ENCODE results near the gene MICAL3. TPM values are rescaled to one million over a fixed set of nuclear protein-coding genes. Genes with fewer than 3 reads are reported as not detected.

Gene MICAL3
- total and polyA plus RNA-seq, 4 donors, result 4.4 to 30.7 (median 15.4) TPM

DNA sequence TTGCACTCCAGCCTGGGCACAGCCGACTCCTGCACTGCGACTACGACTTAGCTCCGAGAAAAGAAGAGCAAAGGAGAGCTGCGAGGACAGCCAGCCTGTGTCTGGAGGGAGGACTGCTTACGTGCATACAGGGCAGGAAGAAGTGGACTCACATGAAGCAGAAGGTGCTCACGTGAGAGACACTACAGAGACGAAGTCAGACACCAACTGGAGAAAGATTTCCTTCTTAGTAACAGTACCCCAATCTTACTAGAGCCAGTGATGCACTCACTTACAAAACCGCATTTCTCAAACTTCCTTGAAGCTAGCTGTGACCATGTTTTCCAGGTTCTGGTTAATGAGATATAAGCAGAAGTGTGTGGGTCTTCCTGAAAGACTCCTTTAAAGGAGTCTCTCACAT, 67.7 kb downstream of the MICAL3 start:
- H3K9ac ChIP-seq (ENCODE audit: insufficient read depth in 1 of 2, low read length in 2 of 2), result no peak overlapping the region
- H3K4me3 ChIP-seq, result no peak overlapping the region
- DNase-seq, result no peak
- no peaks in the 10 kb centered on the region for H3K36me3 ChIP-seq (ENCODE audit: control insufficient read depth in 4 of 4, insufficient read depth in 4 of 4, low read length in 4 of 4)
- no peaks in the 10 kb centered on the region for H3K9me3 ChIP-seq (ENCODE audit: control insufficient read depth in 4 of 4, insufficient read depth in 3 of 4, low read length in 3 of 4)
- no peaks in the 10 kb centered on the region for H3K27me3 ChIP-seq (ENCODE audit: control insufficient read depth in 3 of 3, insufficient read depth in 3 of 3, low read length in 2 of 3)
- ATAC-seq (ENCODE audit: insufficient read depth, low FRiP score), result no peak
- TF ChIP-seq, protein P1, sequence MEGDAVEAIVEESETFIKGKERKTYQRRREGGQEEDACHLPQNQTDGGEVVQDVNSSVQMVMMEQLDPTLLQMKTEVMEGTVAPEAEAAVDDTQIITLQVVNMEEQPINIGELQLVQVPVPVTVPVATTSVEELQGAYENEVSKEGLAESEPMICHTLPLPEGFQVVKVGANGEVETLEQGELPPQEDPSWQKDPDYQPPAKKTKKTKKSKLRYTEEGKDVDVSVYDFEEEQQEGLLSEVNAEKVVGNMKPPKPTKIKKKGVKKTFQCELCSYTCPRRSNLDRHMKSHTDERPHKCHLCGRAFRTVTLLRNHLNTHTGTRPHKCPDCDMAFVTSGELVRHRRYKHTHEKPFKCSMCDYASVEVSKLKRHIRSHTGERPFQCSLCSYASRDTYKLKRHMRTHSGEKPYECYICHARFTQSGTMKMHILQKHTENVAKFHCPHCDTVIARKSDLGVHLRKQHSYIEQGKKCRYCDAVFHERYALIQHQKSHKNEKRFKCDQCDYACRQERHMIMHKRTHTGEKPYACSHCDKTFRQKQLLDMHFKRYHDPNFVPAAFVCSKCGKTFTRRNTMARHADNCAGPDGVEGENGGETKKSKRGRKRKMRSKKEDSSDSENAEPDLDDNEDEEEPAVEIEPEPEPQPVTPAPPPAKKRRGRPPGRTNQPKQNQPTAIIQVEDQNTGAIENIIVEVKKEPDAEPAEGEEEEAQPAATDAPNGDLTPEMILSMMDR (IDR thresholded peaks at IDR 0.05; ENCODE audit: control extremely low read depth, extremely low read depth), result no peak
- H3K4me1 ChIP-seq (ENCODE audit: control insufficient read depth in 5 of 5, insufficient read depth in 5 of 5, low read length in 5 of 5), result peaks cover 4 to 53% (median 6%) of the 10 kb centered on the region in 5 donors
- WGBS, 2 donors, result 79 to 93% methylated on average over 9 of the region's 9 CpGs
- H3K27ac ChIP-seq (ENCODE audit: low read depth in 1 of 2, low read length in 1 of 2), result no peak overlapping the region

DNA sequence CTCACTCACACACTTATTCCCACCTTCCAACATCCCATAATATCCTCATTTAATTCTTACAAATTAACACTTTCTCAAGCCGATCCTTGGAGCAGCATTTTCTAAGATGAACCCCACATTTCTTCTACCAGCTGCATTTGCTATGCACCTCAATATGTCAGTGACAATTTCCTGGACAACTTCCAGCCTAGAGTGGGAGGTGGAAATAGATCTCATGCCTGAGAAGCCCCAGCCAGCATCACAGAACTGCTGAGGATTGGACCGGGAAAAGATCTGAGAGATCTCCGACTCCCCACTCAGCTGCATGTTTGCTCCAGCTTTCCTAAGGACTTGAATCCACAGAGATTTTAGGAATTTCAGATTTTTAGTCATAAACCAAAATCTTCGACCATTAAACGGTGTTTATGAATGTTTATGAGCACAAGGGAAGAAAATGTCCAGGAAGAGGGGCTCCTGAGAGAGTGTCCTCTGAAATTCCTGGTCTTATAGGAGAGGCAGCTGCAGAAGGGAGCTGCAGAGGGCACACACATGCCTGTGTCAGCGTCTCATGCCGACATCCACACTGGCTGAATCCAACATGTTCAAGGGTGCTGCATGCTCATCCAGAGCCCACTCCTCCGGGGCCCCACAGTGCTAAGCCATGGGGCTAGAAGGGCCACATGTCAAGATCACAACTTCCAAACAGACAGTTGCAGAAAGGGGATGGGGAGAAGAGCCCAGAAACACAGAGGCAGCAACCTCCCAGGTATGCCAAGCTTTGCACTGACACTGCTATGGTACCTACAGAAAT, 68.6 kb downstream of the MICAL3 start:
- Histone ChIP-seq H3K4me3 (no peak overlapping the region), H3K36me3 (ENCODE audit: control insufficient read depth in 4 of 4, insufficient read depth in 4 of 4, low read length in 4 of 4) (no peaks in the 10 kb centered on the region), H3K4me1 (ENCODE audit: control insufficient read depth in 5 of 5, insufficient read depth in 5 of 5, low read length in 5 of 5) (peaks cover 5 to 52% (median 9%) of the 10 kb centered on the region in 5 donors), H3K9ac (ENCODE audit: insufficient read depth in 1 of 2, low read length in 2 of 2) (no peak overlapping the region), H3K27ac (ENCODE audit: low read depth in 1 of 2, low read length in 1 of 2) (no peak overlapping the region), H3K27me3 (ENCODE audit: control insufficient read depth in 3 of 3, insufficient read depth in 3 of 3, low read length in 2 of 3) (no peaks in the 10 kb centered on the region), H3K9me3 (ENCODE audit: control insufficient read depth in 4 of 4, insufficient read depth in 3 of 4, low read length in 3 of 4) (no peaks in the 10 kb centered on the region)
- TF ChIP-seq, protein P1 (IDR thresholded peaks at IDR 0.05; ENCODE audit: control extremely low read depth, extremely low read depth), result no peak
- ATAC-seq (ENCODE audit: insufficient read depth, low FRiP score) (no peak), DNase-seq (peak in 2 of 3 donors; percentile 54 to 66)
- 72 to 81% methylated on average over 8 of the region's 8 CpGs for WGBS, 2 donors

DNA sequence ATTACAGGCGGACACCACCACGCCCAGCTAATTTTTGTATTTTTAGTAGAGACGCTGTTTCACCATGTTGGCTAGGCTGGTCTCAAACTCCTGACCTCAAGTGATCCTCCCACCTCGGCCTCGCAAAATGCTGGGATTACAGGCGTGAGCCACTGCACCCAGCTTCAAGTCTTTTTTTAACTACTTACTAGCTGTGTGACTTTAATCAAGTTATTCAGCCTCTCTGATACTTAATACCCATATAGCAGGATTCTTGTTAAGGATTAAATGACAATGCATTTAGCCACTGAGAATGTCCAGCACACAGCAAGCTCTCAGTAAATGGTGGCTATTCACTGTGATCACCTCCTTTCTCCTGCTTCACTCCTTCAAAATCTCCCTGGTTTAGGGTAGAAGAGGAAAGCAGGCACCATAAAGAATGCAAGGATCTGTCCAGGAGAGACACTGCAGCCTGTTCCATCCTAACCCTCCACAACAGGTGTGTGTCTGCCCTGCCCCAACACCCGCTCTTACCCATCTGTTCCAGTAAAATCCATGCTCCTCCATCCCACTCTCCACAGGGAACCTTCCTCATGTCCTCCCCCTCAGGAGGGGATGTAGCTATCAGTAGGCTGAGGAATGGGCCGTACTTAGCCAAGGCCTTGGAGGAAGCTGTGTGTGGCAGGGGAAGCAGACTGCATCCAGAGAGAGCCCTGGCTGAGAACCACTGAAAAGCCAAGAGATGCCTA, 69.3 kb downstream of the MICAL3 start:
- WGBS, 2 donors, result 89 to 90% methylated on average over 8 of the region's 8 CpGs
- ATAC-seq (ENCODE audit: insufficient read depth, low FRiP score) (no peak), DNase-seq (peak in 2 of 3 donors; percentile 33 to 49)
- no peak overlapping the region for H3K27ac ChIP-seq (ENCODE audit: low read depth in 1 of 2, low read length in 1 of 2)
- no peak overlapping the region for H3K9ac ChIP-seq (ENCODE audit: insufficient read depth in 1 of 2, low read length in 2 of 2)
- no peaks in the 10 kb centered on the region for H3K27me3 ChIP-seq (ENCODE audit: control insufficient read depth in 3 of 3, insufficient read depth in 3 of 3, low read length in 2 of 3)
- no peaks in the 10 kb centered on the region for H3K36me3 ChIP-seq (ENCODE audit: control insufficient read depth in 4 of 4, insufficient read depth in 4 of 4, low read length in 4 of 4)
- H3K4me1 ChIP-seq (ENCODE audit: control insufficient read depth in 5 of 5, insufficient read depth in 5 of 5, low read length in 5 of 5), result peaks cover 5 to 49% (median 10%) of the 10 kb centered on the region in 5 donors
- H3K9me3 ChIP-seq (ENCODE audit: control insufficient read depth in 4 of 4, insufficient read depth in 3 of 4, low read length in 3 of 4), result no peaks in the 10 kb centered on the region
- H3K4me3 ChIP-seq, result no peak overlapping the region
- TF ChIP-seq, protein P1 (IDR thresholded peaks at IDR 0.05; ENCODE audit: control extremely low read depth, extremely low read depth), result no peak
